ENCODE results near the gene KNSTRN. TPM values are rescaled to one million over a fixed set of nuclear protein-coding genes. Genes with fewer than 3 reads are reported as not detected.

KNSTRN gene
- total and polyA plus RNA-seq, 2 of the 13 experiments (the other 11 are each of a cell fraction or from before 2014, with no cell fraction given), result 20.3 to 62.3 TPM

DNA sequence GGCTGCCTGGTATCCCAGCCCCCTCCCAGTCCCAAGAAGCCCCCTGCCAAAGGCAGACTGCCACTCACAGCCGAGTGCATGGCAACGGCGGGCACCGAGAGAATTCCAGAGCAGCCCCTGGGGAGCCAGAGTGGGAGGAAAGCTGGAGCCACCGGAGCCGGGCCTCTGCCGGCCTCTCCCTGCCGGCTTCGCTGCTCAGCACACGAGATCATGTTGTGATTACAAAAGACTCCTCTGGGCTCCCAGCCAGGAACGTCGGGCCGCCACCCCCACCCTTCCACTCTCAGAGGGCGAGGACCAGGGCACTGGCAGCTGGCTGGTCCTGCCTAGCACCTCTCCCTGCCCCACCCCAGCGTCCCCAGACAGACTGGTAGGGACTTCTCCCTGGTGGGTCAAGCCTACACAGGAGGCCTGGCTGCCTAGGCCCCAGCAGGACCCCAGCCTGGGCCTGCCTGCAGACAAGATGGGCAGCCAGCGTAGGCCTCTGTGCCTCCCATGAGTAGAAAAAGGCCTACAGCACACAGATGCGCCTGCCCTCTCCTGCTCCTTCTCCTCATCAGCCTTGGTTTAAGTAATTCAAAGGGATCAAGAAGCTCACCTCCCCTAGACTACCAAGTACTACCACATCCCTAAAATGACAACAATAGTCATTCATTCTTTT lies 41.7 kb upstream of the KNSTRN start, which contains the start of gene CCDC9B (continued):
- TF ChIP-seq ZBTB26 (CRISPR knock-in tag; IDR thresholded peaks at IDR 0.05; ENCODE audit: borderline replicate concordance), result no peak
- TF ChIP-seq NFIB (CRISPR knock-in tag; IDR thresholded peaks at IDR 0.05; ENCODE audit: borderline replicate concordance), result no peak
- no peak for TF ChIP-seq ZBTB38 (CRISPR knock-in tag; IDR thresholded peaks at IDR 0.05)
- TF ChIP-seq, protein P1, sequence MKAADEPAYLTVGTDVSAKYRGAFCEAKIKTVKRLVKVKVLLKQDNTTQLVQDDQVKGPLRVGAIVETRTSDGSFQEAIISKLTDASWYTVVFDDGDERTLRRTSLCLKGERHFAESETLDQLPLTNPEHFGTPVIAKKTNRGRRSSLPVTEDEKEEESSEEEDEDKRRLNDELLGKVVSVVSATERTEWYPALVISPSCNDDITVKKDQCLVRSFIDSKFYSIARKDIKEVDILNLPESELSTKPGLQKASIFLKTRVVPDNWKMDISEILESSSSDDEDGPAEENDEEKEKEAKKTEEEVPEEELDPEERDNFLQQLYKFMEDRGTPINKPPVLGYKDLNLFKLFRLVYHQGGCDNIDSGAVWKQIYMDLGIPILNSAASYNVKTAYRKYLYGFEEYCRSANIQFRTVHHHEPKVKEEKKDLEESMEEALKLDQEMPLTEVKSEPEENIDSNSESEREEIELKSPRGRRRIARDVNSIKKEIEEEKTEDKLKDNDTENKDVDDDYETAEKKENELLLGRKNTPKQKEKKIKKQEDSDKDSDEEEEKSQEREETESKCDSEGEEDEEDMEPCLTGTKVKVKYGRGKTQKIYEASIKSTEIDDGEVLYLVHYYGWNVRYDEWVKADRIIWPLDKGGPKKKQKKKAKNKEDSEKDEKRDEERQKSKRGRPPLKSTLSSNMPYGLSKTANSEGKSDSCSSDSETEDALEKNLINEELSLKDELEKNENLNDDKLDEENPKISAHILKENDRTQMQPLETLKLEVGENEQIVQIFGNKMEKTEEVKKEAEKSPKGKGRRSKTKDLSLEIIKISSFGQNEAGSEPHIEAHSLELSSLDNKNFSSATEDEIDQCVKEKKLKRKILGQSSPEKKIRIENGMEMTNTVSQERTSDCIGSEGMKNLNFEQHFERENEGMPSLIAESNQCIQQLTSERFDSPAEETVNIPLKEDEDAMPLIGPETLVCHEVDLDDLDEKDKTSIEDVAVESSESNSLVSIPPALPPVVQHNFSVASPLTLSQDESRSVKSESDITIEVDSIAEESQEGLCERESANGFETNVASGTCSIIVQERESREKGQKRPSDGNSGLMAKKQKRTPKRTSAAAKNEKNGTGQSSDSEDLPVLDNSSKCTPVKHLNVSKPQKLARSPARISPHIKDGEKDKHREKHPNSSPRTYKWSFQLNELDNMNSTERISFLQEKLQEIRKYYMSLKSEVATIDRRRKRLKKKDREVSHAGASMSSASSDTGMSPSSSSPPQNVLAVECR (CRISPR knock-in tag; IDR thresholded peaks at IDR 0.05; ENCODE audit: borderline replicate concordance), result peak; percentile 69
- no peak for TF ChIP-seq ZSCAN25 (CRISPR knock-in tag; IDR thresholded peaks at IDR 0.05)
- TF ChIP-seq ZFP36 (IDR thresholded peaks at IDR 0.05; ENCODE audit: borderline replicate concordance, low read depth, low read length, partially characterized antibody), result no peak
- no peak for TF ChIP-seq SMARCC2 (IDR thresholded peaks at IDR 0.05)
- TF ChIP-seq ZFP91 (CRISPR knock-in tag; IDR thresholded peaks at IDR 0.05; ENCODE audit: borderline replicate concordance), result peak; percentile 70; the same call in 1 of the 2 replicates
- TF ChIP-seq NFYC (CRISPR knock-in tag; IDR thresholded peaks at IDR 0.05), result no peak
- TF ChIP-seq, protein P2, sequence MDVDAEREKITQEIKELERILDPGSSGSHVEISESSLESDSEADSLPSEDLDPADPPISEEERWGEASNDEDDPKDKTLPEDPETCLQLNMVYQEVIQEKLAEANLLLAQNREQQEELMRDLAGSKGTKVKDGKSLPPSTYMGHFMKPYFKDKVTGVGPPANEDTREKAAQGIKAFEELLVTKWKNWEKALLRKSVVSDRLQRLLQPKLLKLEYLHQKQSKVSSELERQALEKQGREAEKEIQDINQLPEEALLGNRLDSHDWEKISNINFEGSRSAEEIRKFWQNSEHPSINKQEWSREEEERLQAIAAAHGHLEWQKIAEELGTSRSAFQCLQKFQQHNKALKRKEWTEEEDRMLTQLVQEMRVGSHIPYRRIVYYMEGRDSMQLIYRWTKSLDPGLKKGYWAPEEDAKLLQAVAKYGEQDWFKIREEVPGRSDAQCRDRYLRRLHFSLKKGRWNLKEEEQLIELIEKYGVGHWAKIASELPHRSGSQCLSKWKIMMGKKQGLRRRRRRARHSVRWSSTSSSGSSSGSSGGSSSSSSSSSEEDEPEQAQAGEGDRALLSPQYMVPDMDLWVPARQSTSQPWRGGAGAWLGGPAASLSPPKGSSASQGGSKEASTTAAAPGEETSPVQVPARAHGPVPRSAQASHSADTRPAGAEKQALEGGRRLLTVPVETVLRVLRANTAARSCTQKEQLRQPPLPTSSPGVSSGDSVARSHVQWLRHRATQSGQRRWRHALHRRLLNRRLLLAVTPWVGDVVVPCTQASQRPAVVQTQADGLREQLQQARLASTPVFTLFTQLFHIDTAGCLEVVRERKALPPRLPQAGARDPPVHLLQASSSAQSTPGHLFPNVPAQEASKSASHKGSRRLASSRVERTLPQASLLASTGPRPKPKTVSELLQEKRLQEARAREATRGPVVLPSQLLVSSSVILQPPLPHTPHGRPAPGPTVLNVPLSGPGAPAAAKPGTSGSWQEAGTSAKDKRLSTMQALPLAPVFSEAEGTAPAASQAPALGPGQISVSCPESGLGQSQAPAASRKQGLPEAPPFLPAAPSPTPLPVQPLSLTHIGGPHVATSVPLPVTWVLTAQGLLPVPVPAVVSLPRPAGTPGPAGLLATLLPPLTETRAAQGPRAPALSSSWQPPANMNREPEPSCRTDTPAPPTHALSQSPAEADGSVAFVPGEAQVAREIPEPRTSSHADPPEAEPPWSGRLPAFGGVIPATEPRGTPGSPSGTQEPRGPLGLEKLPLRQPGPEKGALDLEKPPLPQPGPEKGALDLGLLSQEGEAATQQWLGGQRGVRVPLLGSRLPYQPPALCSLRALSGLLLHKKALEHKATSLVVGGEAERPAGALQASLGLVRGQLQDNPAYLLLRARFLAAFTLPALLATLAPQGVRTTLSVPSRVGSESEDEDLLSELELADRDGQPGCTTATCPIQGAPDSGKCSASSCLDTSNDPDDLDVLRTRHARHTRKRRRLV (CRISPR knock-in tag; IDR thresholded peaks at IDR 0.05), result peak; percentile 66; the same call in 1 of the 2 replicates
- TF ChIP-seq NPAS2 (CRISPR knock-in tag; IDR thresholded peaks at IDR 0.05; ENCODE audit: borderline replicate concordance), result no peak
- peak; percentile 68; the same call in 1 of the 2 replicates for TF ChIP-seq ZFX (CRISPR knock-in tag; IDR thresholded peaks at IDR 0.05; ENCODE audit: low read depth)
- no peak for TF ChIP-seq HMG20B (CRISPR knock-in tag; conservative IDR thresholded peaks at IDR 0.05)
- TF ChIP-seq FOXA3 (CRISPR knock-in tag; IDR thresholded peaks at IDR 0.05), result no peak; the same call in 1 of the 2 replicates
- TF ChIP-seq KLF16 (CRISPR knock-in tag; IDR thresholded peaks at IDR 0.05), result peak in 1 of 2 experiments; percentile 52; a peak in 1 of 4 replicates
- no peak for TF ChIP-seq ATRX (CRISPR knock-in tag; IDR thresholded peaks at IDR 0.05; ENCODE audit: borderline replicate concordance)
